SK-N-SH (cell line): ENCODE data around the gene RELN.

Source experiments
- FOXJ3 ChIP-seq: sonication (generic); formaldehyde crosslinking; IDR thresholded peaks from 2 replicates; pipeline ENCODE4 v1.5.1; 2020; ENCODE audit warnings: mild to moderate bottlenecking, missing genetic modification reagents
- GABPA ChIP-seq: IDR thresholded peaks from 2 replicates; pipeline ENCODE4 v1.4.0; 2012; ENCODE audit warnings: low read depth, mild to moderate bottlenecking
- POLR2AphosphoS5 ChIP-seq: IDR thresholded peaks from 2 replicates; pipeline ENCODE4 v1.6.1; 2012; ENCODE audit warnings: low read depth, low read length
- SIN3A ChIP-seq: IDR thresholded peaks from 2 replicates; pipeline ENCODE4 v1.6.1; 2012; ENCODE audit warnings: low read depth, mild to moderate bottlenecking, low read length, moderate library complexity, borderline replicate concordance
- SMC3 ChIP-seq: IDR thresholded peaks from 2 replicates; pipeline ENCODE4 v1.6.1; 2012; ENCODE audit warnings: low read depth, low read length, improper control_type of control experiment
- USF2 ChIP-seq: fragments of 150-350 bp; IDR thresholded peaks from 2 replicates; pipeline ENCODE4 v1.6.1; 2017; ENCODE audit warnings: antibody characterized with exemption, low read length, low read depth, borderline replicate concordance
- YY1 ChIP-seq: IDR thresholded peaks from 2 replicates; pipeline ENCODE4 v1.4.0; 2012; ENCODE audit warnings: low read depth, mild to moderate bottlenecking
- TF ChIP-seq, protein P1 (sequence below): fragments of 200-600 bp; sonication (generic); IDR thresholded peaks from 2 replicates; pipeline ENCODE4 v1.6.1; 2017; ENCODE audit warnings: antibody characterized with exemption, mild to moderate bottlenecking, moderate library complexity

DNA sequence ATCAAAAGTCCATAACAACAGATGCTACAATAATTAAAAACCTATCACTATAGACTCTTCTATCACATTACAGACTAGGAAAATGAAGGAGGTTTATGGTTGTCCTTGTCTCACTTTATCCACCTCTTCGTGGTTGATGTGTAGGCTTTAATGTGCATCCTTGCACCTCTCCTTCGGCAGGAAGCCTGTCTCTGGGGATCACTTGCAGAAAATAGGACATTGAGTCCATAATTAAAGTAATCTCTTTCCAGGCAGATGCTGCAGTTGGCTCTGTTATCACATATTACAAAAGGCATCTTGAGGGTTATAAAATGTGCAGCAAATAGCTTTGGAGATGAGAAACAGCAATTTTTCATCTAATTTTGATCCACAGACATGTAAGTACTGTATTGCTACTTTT lies 168.4 kb downstream of the RELN start:
- TF ChIP-seq SIN3A (no peak), USF2 (no peak), POLR2AphosphoS5 (no peak), YY1 (no peak), GABPA (no peak), FOXJ3 (CRISPR knock-in tag) (no peak), SMC3 (no peak)
- TF ChIP-seq, protein P1, sequence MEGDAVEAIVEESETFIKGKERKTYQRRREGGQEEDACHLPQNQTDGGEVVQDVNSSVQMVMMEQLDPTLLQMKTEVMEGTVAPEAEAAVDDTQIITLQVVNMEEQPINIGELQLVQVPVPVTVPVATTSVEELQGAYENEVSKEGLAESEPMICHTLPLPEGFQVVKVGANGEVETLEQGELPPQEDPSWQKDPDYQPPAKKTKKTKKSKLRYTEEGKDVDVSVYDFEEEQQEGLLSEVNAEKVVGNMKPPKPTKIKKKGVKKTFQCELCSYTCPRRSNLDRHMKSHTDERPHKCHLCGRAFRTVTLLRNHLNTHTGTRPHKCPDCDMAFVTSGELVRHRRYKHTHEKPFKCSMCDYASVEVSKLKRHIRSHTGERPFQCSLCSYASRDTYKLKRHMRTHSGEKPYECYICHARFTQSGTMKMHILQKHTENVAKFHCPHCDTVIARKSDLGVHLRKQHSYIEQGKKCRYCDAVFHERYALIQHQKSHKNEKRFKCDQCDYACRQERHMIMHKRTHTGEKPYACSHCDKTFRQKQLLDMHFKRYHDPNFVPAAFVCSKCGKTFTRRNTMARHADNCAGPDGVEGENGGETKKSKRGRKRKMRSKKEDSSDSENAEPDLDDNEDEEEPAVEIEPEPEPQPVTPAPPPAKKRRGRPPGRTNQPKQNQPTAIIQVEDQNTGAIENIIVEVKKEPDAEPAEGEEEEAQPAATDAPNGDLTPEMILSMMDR = no peak
